RKO (cell line): ENCODE results near the gene CHMP4A.
A peak's percentile ranks its signal among the peaks of the same experiment; 100 is the strongest.
"Not testable (repeated sequence)": the region's sequence is repeated elsewhere in the genome, so short reads cannot be mapped to it uniquely, and the experiment has no call there.

Experiments
- DNase-seq: peaks from one replicate; pipeline ENCODE4 v3.0.0-alpha.2; 2016; ENCODE audit warnings: low spot score

Gene CHMP4A

DNA sequence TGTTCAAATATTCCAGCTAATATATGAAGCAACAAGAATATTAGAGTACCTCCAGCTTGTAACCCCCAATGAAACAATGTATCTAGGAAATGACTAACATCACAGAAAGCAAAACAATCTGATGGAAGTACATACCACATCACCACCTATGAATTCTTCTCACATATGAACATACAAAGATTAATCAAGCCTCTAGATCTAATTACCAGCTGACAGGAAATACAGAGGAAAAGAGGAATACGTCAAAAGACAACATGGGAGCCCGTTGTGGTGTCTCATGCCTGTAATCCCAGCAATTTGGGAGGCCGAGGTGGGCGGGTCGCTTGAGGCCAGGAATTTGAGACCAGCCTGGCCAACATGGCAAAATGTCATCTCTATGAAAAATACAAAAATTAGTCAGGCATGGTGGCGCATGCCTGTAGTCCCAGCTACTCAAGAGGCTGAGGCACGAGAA is 11.4 kb upstream of the CHMP4A start:
- DNase-seq = peak; percentile 43

DNA sequence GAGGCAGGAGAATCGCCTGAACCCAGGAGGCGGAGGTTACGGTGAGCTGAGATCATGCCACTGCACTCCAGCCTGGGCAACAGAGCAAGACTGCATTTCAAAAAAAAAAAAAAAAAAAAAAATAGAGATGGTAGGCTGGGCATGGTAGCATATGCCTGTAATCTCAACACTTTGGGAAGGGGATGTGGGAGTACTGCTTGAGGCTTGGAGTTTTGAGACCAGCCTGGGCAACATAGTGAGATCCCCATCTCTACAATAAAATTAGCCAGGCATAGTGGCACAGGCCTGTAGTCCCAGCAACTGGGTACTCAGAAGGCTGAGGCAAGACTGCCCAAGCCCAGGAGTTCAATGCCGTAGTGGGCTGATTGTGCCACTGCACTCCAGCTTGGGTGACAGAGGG is 9.7 kb upstream of the CHMP4A start:
- DNase-seq = not testable (repeated sequence)

DNA sequence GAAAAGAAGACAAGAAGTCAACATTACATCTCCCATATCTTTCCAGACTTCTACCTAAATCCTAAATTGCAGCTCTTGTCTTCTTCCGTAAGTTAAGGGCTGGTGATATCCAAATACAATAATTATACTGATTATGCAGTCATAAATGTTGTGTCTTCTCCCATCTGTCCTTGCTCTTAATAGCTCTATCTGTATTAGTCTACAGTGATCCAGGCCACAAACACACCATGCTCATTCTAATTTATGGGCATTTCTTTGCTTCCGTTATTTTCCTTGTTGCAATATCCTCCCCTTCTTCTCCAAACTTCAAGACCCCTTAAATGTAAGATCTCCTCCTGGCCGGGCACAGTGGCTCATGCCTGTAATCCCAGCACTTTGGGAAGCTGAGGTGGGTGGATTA is 6.2 kb upstream of the CHMP4A start:
- no peak for DNase-seq

DNA sequence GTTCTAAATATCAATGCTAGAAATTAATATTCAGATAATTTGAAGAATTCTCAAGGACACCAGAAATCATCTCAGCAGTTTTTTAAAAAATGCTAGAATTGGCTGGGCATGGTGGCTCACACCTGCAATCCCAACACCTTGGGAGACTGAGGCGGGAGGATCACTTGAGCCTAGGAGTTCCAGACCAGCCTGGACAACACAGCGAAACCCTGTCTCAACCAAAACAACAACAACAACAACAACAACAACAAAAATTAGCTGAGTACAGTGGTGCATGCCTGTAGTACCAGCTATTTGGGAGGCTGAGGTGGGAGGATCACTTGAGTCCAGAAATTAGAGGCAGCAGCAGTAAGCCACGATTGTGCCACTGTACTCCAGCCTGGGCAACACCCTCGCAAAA is 5.8 kb upstream of the CHMP4A start:
- DNase-seq = no peak

DNA sequence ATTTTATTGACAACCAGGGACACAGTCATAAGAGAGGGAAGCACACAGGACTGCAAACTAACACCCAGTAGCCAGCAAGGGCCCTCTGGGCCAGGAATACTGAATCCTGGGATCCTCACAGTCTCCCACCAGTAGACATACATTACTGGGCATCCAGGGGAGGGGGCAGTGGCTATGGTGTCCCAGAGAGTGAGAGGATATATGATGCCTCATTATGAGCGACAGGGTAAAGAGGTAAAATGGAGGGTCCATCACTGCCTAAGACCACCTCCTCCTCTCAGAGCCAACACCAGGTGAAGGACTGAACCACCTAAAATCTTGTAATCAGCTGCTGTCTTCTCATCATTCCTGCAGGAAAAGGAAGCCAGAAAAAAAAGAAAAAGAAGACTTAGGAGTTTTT is 3.6 kb upstream of the CHMP4A start:
- DNase-seq = not testable (repeated sequence)

DNA sequence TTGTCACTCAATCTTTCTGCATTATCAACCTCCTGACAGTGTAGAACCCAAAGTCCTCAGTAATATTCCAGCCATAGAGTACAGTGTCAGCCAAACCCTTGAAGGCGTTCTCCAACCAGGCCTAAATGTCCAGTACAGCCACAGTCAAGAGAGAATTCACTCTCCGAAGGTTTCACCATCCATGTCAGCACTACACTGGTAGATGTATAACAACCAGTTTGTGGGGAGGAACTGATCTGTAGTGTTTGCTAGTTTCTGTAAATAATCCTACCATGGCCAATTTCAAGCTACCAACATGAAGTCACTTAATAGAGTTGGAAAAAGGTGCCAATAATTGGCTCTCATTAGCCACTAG is 3.0 kb upstream of the CHMP4A start:
- no peak for DNase-seq

DNA sequence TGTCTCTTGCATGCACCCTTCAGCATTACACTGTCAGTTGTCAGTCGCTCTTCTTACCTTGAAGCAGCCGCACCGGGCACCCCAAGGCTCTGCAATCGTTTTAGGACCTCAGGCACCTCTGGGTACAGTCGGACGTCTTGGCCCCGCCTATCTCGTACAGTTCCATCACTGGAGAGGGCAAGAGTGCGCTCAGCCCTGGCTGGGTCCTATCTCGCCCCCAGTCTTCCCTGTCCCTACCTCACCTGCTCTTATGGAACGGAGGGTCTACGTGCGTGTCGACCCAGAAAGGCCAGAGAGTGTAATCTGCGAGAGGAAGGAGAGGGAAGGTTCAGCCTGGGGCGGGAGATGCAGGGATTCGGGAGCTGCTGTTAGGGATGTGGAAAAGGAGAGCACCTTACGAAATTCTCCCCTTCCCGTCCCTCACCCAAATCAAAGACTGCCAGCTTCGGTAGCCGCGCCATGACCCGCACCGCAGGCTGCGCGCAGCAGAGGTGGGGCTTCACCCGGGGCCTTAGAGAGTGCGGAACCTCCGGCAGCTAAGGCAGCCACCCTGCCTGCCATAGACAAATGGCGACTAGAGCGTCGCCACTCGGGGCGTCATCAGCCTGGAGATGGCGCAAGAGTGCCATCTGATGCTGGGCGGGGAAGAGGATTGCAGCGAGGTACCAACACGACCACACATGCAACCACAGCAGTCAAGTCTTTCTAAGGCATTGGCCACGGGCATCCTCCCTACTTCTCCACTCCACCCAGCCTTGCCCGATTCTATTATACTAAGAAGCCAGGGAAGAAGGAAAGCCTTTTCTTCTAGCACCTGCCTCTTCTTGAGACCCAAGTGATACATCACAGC is 2.4 kb upstream of the CHMP4A start, which contains the start of gene MDP1:
MDP1 (minus strand) TSS at position 572 of the 850 bp plus-strand sequence; CDS start at position 461, 111 bp downstream.
- peak; percentile 89 for DNase-seq

DNA sequence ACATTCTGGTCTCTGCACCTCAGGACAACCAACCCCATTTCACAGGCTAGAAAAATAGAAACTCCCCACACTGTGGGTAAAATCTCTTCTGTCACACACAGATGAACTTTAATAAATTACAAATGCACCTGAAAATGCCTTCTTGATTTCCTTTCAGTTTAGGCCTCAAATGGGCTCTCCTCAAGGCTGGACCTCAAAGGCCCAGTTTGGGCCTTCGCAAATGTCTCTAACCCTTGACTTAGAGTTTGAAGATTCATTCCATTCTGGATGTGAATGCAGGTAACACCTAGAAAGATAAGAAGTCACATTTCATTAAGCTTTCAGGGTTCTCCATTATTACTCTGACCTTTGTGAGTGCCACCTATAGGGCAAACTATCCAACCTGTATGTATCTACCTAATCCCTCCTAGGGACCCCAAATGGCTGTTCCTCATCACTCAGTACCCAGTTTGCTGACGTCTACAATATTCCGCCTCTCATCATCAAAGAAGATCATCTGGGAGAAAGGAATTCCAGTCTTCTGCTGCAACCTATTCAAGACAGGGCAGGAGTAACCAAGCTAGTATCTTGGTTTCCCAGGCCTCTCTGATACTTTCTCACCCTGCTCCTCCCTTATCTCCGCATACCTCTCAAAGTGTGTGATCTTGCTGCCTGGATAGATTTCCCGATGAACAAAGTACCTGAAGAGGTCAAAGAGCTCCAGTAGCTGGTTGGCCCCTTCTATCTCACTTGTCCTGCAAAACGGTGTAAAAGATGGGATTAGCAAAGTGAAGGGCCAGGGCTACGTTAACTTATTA is 776 bp upstream of the CHMP4A start:
- no peak for DNase-seq

DNA sequence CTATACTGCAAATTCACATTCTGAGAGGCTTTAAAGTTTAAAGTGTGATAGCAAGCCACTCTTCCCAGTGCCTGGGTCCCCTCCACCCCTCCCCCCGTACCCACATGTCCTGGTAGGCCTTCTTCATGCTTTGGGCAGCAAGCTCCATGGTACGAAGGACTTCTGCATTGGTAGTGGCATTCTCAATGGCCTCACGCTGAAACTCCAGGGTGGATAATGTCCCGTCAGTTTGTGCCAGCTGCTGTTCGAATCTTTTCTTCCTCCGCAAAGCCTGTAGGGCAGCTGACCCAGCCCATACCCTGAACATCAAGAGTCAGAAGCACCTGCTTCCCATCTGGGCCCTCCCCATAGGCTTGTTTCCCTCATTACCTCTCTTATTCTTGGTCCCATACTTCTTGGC is 2.0 kb downstream of the CHMP4A start:
- no peak for DNase-seq

DNA sequence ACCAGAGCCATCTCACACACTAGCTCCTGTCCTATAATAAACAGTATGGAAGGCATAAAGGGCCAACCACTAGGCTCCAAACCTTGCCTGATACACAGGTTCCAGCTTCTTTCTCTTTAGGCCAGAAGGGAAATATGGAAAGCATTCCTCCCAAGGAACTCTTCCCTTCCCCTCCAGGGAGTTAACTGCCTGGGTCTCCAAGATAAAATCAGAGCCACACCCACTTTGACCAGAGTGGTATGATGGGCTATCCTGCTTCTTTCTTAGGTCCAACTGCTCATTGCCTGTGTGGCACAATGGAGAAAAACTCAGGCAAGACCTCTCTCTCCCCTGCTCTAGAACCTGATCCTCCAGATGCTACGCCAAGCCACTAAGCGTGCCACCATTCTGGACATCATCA is 5.7 kb downstream of the CHMP4A start:
- no peak for DNase-seq

DNA sequence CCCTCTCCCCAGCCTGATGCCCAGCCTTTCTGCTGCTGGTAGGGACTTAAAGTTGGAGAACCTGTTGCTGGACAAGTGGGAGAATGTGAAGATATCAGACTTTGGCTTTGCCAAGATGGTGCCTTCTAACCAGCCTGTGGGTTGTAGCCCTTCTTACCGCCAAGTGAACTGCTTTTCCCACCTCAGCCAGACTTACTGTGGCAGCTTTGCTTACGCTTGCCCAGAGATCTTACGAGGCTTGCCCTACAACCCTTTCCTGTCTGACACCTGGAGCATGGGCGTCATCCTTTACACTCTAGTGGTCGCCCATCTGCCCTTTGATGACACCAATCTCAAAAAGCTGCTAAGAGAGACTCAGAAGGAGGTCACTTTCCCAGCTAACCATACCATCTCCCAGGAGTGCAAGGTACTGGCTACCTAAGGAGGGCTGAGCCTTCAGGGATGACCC is 6.2 kb downstream of the CHMP4A start:
- no peak for DNase-seq

DNA sequence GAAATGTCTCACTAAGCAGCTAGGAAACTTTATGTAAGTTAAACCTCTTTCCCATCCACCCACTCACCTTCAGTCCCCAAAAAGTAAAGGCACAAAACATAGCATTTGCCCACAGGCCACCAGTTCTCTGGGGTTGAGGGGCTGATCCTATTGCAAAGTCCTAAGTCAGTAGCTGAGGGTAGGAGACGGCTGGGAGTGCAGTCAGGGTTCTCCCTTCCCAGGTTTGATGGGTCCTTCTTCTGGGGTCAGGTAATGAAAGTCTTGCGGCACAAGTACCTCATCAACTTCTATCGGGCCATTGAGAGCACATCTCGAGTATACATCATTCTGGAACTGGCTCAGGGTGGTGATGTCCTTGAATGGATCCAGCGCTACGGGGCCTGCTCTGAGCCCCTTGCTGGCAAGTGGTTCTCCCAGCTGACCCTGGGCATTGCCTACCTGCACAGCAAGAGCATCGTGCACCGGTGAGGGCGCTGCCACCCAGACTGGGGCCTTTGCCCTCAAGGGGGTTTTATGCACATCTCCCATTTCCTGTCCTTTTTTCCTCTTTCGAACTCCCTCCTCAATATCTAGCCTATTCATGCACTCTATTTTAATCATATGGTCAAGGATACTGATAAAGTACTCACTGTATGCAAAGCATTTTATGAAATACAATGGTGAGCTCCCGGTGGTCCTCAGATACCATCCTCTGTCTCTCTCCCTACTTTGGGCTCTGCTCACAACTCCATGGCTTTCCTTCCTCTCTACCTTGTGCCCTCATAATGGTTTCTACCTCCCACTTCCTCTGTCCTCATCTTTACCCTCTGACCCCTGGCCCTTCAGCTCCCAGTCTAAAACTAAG is 6.8 kb downstream of the CHMP4A start:
- DNase-seq = no peak

DNA sequence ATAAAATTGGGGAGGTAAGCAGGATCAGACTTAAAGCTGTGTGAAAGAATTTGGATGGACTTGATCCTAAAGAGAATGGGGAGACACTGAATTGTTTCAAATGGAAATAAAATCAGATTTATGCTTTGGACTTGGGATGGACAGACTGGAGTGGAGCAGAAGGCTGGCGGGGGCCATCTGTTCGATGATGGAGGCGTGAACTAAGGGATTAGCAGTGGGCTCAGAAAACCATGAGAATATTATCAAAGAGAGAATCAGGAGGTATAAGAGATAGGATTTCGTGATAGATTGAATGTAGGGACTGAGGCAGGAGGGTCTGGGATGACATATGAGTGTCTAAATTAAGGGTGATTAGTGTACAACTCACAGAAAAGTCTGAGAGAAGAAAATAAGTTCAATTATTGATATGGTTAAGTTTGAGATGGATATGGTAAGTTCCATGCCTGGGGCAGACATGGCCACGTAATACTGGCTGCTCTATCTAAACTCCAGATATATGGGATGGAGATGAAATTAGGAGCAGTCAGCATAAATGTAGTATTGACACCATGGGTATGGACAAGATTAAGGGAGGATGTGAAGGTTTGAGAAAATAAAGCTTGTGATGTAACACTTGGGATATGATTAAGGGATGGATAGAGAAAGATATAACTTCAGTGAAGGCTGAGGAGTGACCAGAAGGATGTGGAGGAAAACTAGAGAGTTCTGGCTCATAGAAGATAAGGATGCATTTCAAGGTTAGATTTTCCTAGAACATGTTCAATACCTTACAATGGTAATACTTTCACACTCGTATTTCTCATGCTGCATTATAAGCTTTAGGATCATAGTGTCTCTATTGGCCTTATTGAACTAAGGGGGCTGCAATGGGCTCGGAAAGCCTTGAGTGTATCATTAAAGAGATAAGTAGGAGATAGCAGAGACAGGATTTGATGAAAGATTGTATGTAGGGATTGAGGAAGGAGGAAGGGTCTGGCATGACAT is 8.8 kb downstream of the CHMP4A start:
- no peak for DNase-seq

DNA sequence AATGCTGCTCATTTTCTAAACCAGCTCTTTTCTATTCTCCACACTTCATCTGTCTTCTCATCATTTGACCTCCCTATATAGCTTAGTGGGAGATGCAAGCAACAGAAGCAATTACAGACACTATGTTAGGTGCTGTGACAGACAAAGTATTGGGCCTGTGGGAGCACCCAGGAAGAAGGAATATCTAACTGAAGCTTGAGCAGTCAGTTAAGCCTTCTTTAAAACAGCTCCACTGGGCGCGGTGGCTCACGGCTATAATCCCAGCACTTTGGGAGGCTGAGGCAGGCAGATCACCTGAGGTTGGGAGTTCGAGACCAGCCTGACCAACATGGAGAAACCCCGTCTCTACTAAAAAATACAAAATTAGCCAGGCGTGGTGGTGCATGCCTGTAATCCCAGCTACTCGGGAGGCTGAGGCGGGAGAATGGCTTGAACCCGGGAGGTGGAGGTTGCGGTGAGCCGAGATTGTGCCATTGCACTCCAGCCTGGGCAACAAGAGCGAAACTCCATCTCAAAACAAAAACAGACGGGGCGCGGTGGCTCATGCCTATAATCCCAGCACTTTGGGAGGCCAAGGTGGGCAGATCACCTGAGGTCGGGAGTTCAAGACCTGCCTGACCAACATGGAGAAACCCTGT is 9.9 kb downstream of the CHMP4A start:
- DNase-seq = not testable (repeated sequence)

DNA sequence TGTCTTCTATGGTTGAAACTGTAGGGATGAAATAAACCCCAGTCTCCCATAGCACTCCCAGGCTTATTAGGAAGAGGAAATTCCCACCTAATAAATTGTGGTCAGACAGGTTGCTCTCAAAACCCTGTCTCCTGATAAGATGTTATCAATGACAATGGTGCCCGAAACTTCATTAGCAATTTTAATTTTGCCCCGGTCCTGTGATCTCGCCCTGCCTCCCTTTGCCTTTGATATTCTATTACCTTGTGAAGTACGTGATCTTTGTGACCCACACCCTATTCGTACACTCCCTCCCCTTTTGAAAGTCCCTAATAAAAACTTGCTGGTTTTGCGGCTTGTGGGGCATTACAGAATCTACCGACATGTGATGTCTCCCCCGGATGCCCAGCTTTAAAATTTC is 10.8 kb downstream of the CHMP4A start:
- DNase-seq = not testable (repeated sequence)

DNA sequence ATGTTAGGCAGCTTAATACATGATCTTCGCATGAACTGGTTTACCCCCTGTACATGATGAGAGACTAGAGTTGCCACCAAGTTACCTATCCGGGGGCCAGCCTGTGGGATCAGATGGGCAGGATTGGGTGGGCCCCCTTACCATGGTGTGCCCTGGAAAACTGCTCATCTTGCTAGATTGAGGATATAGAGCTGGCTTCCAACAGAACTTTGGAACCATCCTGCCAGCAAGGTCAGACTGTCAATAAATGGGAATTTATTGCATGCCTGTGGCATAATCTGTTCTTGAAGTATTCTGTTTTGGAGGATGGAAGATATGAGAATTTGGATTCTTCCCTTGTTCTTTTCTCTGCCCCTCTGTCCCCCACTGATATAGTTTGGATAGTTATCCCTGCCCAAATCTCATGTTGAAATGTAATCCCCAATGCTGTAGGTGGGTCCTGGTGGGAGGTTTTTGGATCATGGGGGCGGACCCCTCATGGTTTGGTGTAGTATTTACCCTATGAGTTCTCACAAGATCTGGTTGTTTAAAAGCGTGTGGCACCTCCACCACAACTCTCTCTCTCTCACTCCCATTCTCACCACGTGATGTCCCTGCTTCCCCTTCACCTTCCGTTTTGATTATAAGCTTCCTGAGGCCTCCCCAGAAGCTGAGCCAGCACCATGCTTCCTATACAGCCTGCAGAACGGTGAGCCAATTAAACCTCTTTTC is 14.3 kb downstream of the CHMP4A start:
- no peak for DNase-seq

DNA sequence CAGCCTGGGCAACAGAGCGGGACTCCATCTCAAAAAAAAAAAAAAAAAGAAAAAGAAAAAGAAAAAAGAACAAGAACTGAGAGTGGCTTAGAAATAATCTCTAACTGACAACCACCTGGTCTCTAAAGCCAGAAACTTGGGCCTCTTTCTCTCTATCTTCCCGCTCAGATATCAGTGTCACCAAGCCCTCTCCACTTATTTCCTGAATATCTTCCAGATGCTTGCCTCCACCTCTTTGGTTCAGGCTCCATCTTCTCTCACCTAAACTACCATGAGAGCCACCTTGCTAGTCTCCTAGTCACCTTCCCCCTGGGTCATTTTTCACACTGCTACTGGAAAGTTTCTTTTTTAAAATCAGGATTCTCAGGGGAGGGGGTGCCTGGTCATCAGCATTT is 16.2 kb downstream of the CHMP4A start:
- no peak for DNase-seq

DNA sequence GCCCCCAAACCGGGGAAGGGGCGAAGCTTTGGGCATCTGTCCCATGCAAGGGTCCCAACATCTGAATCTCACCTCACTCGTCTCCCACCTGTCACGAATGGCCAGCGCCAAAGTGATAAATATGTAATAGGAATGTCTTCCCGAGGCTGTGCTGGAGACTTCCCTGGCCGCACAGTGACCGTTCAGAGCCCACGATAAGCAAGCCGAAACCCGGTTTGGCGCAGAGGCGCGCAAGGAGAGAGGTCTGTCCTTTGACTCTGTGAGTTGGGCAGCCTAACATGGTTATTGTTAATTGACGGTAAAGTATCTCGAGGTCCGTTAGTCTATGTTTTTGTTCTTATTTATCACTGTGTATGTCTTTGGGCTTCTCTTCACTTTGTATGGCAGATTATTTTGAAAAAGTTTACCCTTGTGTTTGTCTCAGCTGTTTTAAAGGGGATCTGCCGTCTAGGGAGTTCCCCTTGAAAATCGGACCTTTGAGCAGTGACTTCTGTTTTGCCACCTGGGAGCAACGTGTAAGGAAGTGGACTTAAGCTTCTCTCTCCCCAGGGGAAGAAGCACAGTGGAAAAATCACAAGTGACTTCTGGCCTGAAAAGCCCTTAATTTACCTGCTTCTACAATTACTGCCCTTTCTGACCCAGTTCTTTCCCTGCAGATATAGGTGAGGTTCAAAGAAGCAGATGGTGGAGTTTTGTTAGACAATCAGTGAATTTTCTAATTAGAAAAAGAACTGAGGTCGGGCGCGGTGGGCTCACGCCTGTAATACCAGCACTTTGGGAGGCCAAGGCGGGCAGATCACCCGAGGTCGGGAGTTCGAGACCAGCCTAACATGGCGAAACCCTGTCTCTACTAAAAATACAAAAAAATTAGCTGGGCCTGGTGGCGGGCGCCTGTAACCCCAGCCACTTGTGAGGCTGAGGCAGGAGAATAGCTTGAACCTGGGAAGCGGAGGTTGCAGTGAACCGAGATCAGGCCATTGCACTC is 16.9 kb downstream of the CHMP4A start:
- DNase-seq = peak; percentile 53
